ENCODE results near the gene PDE8A. TPM values are rescaled to one million over a fixed set of nuclear protein-coding genes. Genes with fewer than 3 reads are reported as not detected.

The PDE8A gene
- total and polyA plus RNA-seq, 2 experiments from 2014 or later, result 15.3 to 26.0 TPM

GRCh38 chr15:85013785-85014184, 32.1 kb downstream of the PDE8A start:
- Histone ChIP-seq H3K9me2 (replicated peaks; ENCODE audit: insufficient read depth) (no peaks in the 10 kb centered on the region), H3K27me3 (no peaks in the 10 kb centered on the region), H3K36me3 (replicated peaks; ENCODE audit: insufficient read depth, low read depth) (no peaks in the 10 kb centered on the region), H3K9me3 (ENCODE audit: low read depth) (no peaks in the 10 kb centered on the region), H3K4me2 (no peak overlapping the region), H3K4me1 (ENCODE audit: insufficient read depth) (peaks cover 23% of the 10 kb centered on the region), H4K20me1 (ENCODE audit: insufficient read depth, poor library complexity, severe bottlenecking) (peaks cover 3% of the 10 kb centered on the region), H3K27ac (no peak overlapping the region), H3K4me3 (no peak overlapping the region), H2AFZ (no peak overlapping the region), H3K79me2 (peaks cover 73% of the 10 kb centered on the region)
- TF ChIP-seq EZH2phosphoT487 (IDR thresholded peaks at IDR 0.05; ENCODE audit: low read depth, severe bottlenecking, unreplicated experiment), result no peak
- TF ChIP-seq EZH2 (IDR thresholded peaks at IDR 0.05; ENCODE audit: borderline replicate concordance), result no peak
- TF ChIP-seq, protein P1, sequence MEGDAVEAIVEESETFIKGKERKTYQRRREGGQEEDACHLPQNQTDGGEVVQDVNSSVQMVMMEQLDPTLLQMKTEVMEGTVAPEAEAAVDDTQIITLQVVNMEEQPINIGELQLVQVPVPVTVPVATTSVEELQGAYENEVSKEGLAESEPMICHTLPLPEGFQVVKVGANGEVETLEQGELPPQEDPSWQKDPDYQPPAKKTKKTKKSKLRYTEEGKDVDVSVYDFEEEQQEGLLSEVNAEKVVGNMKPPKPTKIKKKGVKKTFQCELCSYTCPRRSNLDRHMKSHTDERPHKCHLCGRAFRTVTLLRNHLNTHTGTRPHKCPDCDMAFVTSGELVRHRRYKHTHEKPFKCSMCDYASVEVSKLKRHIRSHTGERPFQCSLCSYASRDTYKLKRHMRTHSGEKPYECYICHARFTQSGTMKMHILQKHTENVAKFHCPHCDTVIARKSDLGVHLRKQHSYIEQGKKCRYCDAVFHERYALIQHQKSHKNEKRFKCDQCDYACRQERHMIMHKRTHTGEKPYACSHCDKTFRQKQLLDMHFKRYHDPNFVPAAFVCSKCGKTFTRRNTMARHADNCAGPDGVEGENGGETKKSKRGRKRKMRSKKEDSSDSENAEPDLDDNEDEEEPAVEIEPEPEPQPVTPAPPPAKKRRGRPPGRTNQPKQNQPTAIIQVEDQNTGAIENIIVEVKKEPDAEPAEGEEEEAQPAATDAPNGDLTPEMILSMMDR (IDR thresholded peaks at IDR 0.05; ENCODE audit: poor library complexity), result no peak
- no peak for DNase-seq (ENCODE audit: low spot score)
- WGBS (ENCODE audit: low lambda C conversion rate, missing lambda C conversion rate), result 94% methylated on average over 4 of the region's 4 CpGs

DNA sequence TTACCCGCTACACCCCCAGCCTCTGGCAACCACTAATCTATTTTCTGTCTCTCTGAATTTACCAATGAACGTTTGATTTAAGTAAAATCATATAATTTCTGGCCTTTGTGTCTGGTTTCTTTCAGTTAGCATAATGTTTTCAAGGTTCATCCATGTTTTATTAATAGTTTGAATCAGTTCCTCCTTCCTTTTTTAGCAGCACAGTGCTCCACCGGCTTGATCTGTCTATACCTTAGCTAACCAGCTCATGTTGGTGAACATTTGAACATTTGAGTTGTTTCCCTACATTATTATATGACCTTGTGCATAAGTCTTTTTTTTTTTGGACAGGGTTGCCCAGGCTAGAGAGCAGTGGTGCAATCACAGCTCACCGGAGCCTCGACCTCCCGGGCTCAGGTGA, 33.3 kb downstream of the PDE8A start:
- no peak for DNase-seq (ENCODE audit: low spot score)
- Histone ChIP-seq H3K4me1 (ENCODE audit: insufficient read depth) (peaks cover 12% of the 10 kb centered on the region), H3K4me2 (no peak overlapping the region), H2AFZ (no peak overlapping the region), H3K9me2 (replicated peaks; ENCODE audit: insufficient read depth) (no peaks in the 10 kb centered on the region), H3K79me2 (peaks cover 75% of the 10 kb centered on the region), H3K36me3 (replicated peaks; ENCODE audit: insufficient read depth, low read depth) (no peaks in the 10 kb centered on the region), H3K27me3 (no peaks in the 10 kb centered on the region), H3K27ac (no peak overlapping the region), H3K9me3 (ENCODE audit: low read depth) (no peaks in the 10 kb centered on the region), H4K20me1 (ENCODE audit: insufficient read depth, poor library complexity, severe bottlenecking) (peaks cover 3% of the 10 kb centered on the region), H3K4me3 (no peak overlapping the region)
- 88% methylated on average over 6 of the region's 6 CpGs for WGBS (ENCODE audit: low lambda C conversion rate, missing lambda C conversion rate)
- TF ChIP-seq EZH2 (IDR thresholded peaks at IDR 0.05; ENCODE audit: borderline replicate concordance), result no peak
- TF ChIP-seq EZH2phosphoT487 (IDR thresholded peaks at IDR 0.05; ENCODE audit: low read depth, severe bottlenecking, unreplicated experiment), result no peak
- TF ChIP-seq, protein P1 (IDR thresholded peaks at IDR 0.05; ENCODE audit: poor library complexity), result no peak

DNA sequence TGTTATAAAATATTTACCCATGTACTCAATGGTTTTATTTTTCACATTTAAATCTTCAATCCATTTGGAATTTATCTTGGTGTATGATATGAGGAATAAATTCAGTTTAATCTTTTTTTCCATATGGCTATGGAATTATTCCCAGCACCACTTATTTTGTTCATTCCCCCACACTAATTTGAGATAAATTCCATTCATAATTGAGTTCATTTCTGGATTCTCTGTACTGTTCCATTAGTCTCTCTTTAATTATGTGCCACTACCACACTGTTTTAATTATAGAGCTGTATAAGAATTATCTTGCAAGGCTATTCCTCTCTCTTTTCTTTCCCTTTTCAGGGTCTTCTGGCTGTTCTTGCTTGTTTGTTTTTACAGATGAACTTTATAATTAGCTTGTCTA, 34.6 kb downstream of the PDE8A start:
- H3K79me2 ChIP-seq, result peaks cover 87% of the 10 kb centered on the region
- H2AFZ ChIP-seq, result no peak overlapping the region
- H3K9me3 ChIP-seq (ENCODE audit: low read depth), result no peaks in the 10 kb centered on the region
- peaks cover 2% of the 10 kb centered on the region for H3K4me1 ChIP-seq (ENCODE audit: insufficient read depth)
- H3K9me2 ChIP-seq (replicated peaks; ENCODE audit: insufficient read depth), result no peaks in the 10 kb centered on the region
- TF ChIP-seq, protein P1 (IDR thresholded peaks at IDR 0.05; ENCODE audit: poor library complexity), result no peak
- no peak for TF ChIP-seq EZH2 (IDR thresholded peaks at IDR 0.05; ENCODE audit: borderline replicate concordance)
- no peak for TF ChIP-seq EZH2phosphoT487 (IDR thresholded peaks at IDR 0.05; ENCODE audit: low read depth, severe bottlenecking, unreplicated experiment)
- no peaks in the 10 kb centered on the region for H3K36me3 ChIP-seq (replicated peaks; ENCODE audit: insufficient read depth, low read depth)
- no peak overlapping the region for H3K4me2 ChIP-seq
- no peak for DNase-seq (ENCODE audit: low spot score)
- H3K27me3 ChIP-seq, result no peaks in the 10 kb centered on the region
- H4K20me1 ChIP-seq (ENCODE audit: insufficient read depth, poor library complexity, severe bottlenecking), result peaks cover 3% of the 10 kb centered on the region
- no peak overlapping the region for H3K4me3 ChIP-seq
- H3K27ac ChIP-seq, result no peak overlapping the region
